Measurements from ENCODE around the gene FOXL2. TPM values are rescaled to one million over a fixed set of nuclear protein-coding genes. Genes with fewer than 3 reads are reported as not detected.

The FOXL2 gene
- total RNA-seq, 3 donors from 2014 or later = 0.09 TPM; not detected in 2

- intact Hi-C loops (cut with DNase I, micrococcal nuclease) = loop anchor here in 1 of 2 donors (10.0 kb wide), 1 partner anchor 387 kb away; no protein-coding TSS in a partner anchor
- DNase-seq (no peak), ATAC-seq (no peak)
- Histone ChIP-seq H3K4me1 (ENCODE audit: low read depth) (peaks cover 30% of the 10 kb centered on the region), H3K36me3 (ENCODE audit: low read depth) (no peaks in the 10 kb centered on the region), H3K4me3 (no peak overlapping the region), H3K9me3 (no peaks in the 10 kb centered on the region)
- no peak for TF ChIP-seq CTCF (IDR thresholded peaks at IDR 0.05)
Observed at GRCh38 chr3:138937690-138938055, 9.3 kb downstream of the FOXL2 start.

DNA sequence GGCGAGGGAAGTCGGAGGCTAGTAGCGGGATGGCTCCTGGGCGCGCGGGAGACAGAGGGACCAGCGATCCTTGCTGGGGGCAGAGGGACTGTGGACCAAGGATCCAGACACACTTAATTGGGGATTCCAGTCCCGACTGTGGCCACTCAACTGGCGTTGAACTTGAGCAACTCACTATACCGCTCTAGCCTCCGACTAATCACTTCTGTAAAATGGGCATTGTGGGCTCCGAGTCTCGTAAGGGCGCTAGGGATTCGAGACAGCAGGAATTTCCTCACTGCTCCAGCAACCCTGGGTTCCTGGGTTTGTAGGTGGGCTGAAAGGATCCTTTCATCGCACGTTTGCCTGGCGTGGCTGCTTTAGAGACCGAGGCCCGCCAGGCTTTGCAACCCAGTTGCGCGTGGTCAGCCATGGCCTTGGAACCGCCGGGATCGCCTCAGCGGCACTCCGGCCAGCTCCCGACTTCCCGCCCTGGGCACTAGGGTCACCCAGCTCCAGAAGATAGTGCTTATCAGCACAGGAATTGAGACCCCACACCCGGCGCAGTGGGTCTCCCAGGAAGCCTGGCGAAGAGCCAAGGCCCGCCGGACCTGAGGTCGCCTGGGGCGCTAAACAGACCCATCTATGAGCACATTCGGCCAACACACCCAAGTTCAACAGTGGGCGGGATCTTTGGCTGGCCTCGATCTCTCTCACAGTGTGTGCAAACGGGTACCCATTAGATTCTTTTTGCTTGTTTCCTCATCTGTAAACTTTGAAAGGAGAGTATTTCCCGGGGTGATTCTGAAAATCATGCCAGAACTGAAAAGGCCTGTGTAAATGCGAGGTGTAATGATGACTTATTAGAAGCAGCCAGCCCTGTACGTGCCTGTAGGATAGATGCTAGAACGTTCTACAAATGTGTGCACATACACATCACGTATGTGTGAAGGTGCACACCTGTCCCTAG is 9.9 kb downstream of the FOXL2 start:
- no peaks in the 10 kb centered on the region for H3K9me3 ChIP-seq
- ATAC-seq = no peak
- intact Hi-C loops (cut with DNase I, micrococcal nuclease) = loop anchor here in 1 of 2 donors (10.0 kb wide), 1 partner anchor 388 kb away; no protein-coding TSS in a partner anchor
- H3K36me3 ChIP-seq (ENCODE audit: low read depth) = no peaks in the 10 kb centered on the region
- no peak for DNase-seq
- TF ChIP-seq CTCF (IDR thresholded peaks at IDR 0.05) = no peak
- H3K4me3 ChIP-seq = no peak overlapping the region
- peaks cover 30% of the 10 kb centered on the region for H3K4me1 ChIP-seq (ENCODE audit: low read depth)

DNA sequence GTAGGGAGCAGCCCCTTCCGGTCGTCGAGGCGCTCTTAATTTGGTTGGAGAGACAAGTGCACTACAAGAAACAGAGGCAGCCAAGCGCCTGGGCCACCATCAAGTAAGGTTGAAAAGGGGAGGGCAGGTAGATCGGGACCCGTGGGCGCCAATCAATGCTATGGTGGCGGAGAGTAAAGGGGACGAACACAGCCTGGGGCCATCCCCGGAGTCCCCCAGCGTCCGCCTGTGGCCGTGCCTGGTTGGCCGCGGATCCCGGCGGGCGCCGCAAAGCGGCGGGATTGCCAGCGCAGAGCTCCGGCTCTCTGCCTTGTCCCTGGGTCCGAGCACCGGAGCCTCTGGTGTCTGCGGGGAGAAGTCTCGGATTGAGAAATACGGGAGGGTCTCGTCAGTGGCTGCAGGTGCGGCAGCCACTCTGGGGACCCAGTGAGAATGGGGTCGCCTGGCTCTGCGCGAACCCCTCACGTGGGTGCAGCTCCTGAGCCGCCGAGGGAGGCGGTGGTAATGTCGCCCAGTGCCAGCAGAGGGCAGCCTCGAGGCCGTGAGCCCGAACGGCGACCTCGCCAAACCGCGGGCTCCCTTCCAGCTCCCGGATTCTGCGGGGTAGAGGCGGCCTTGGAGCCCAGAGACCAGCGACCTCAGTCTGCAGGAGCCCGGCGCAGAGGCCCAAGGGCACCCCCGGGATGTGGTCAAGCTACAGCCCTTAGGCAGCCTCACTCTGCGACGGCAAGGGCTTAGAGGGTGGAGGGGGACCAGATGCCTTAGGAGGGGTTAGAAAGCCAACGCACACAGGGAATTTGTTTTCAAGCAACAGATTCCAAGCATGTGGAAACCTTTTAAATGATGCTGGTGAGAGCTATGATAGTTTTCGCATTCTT is 10.8 kb downstream of the FOXL2 start:
- H3K9me3 ChIP-seq = no peaks in the 10 kb centered on the region
- DNase-seq (peak; percentile 73 to 84 (median 81)), ATAC-seq (peak; percentile 92)
- intact Hi-C loops (cut with DNase I, micrococcal nuclease) = loop anchor here in 1 of 2 donors (10.0 kb wide), 1 partner anchor 389 kb away; no protein-coding TSS in a partner anchor
- no peak overlapping the region for H3K4me3 ChIP-seq
- no peaks in the 10 kb centered on the region for H3K36me3 ChIP-seq (ENCODE audit: low read depth)
- TF ChIP-seq CTCF (IDR thresholded peaks at IDR 0.05) = peak; percentile 87
- H3K4me1 ChIP-seq (ENCODE audit: low read depth) = peaks cover 30% of the 10 kb centered on the region

GRCh38 chr3:138935505-138935862 is 11.5 kb downstream of the FOXL2 start:
- Histone ChIP-seq H3K36me3 (ENCODE audit: low read depth) (no peaks in the 10 kb centered on the region), H3K9me3 (no peaks in the 10 kb centered on the region), H3K4me3 (no peak overlapping the region), H3K4me1 (ENCODE audit: low read depth) (peaks cover 30% of the 10 kb centered on the region)
- intact Hi-C loops (cut with DNase I, micrococcal nuclease) = loop anchor here in 1 of 2 donors (10.0 kb wide), 1 partner anchor 389 kb away; no protein-coding TSS in a partner anchor
- ATAC-seq (no peak), DNase-seq (no peak)
- no peak for TF ChIP-seq CTCF (IDR thresholded peaks at IDR 0.05)

DNA sequence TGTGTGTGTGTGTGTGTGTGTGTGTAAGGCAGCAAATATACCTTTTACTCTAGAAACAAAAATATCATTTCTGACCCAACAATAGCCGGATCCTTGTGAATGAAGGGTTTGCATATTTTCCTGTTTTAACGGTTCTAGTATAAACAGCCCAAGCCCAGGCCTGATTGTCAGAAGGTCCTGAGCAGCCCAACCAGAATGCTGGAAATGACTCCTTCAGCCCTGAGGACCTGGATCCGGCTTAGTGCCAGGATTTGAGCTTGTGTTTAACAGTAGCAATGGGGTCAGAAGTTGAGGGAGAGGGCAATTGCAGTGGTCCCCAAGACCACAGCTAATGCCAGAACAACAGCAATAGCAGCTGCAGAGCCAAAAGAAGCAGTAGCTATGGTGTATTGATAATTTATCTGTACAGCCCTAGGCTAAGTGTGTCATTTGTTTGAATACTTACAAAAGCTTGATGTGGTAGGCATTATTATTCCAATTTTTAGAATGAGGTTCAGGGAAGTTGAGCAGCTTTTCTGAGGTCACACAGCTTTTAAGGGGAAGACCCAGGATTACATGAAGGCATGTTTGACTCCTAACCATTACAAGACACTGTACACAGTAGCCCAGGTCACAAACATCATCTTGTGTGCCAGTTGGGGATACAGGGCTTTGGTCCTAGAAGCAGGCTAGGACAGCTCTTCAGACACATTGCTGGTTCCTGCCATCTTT is 12.8 kb downstream of the FOXL2 start:
- Histone ChIP-seq H3K4me1 (ENCODE audit: low read depth) (peaks cover 25% of the 10 kb centered on the region), H3K36me3 (ENCODE audit: low read depth) (no peaks in the 10 kb centered on the region), H3K4me3 (no peak overlapping the region), H3K9me3 (no peaks in the 10 kb centered on the region)
- DNase-seq (no peak), ATAC-seq (no peak)
- intact Hi-C loops (cut with DNase I, micrococcal nuclease) = loop anchor here in 1 of 2 donors (10.0 kb wide), 1 partner anchor 391 kb away; no protein-coding TSS in a partner anchor
- no peak for TF ChIP-seq CTCF (IDR thresholded peaks at IDR 0.05)

All from mucosa of descending colon (tissue), 3 donors.